HG02610 (cell line): Measurements from ENCODE around the gene WDR88.
"Not testable (repeated sequence)": the region's sequence is repeated elsewhere in the genome, so short reads cannot be mapped to it uniquely, and the experiment has no call there.

Source experiments
- ATAC-seq: cut with Tn5 transposase; IDR thresholded peaks from one replicate; pipeline ENCODE4 v1.9.1; 2021; ENCODE audit warnings: mild to moderate bottlenecking, moderate library complexity; ENCODE audit not compliant: unreplicated experiment

Gene WDR88

DNA sequence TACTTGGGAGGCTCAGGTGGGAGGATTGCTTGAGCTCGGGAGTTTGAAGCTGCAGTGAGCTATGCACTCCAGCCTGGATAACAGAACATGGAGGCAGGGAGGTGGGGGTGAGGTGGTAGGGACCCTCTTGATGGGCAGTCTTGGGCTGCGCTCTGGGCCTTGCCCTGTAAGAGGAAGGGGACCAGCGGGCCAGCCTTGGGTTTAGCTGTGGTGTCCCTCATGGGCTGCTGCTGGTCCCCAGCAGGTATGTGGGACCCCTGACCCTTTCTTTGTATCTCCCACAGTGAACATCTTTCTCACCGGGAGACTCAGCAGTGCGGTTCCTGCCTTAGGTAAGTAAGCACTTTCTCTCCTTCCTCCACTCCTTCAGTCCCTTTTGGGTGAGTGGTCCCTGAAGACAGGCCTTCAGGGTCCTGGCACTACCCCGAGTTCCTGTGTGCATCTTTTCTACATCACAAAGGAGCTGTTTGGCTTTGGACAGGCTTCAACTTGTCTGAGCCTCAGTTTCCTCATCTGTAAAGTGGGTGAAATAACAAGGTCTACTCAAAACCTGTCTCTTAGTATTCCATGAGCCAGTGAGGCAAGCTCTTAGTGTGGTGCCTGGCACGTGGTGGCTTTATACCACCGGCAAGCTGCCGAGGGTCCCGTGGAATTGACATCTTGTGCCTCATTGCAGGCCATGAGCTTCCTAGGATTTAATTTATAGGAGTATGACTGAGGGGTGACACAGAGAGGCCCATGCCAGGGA is 64.7 kb downstream of the WDR88 start:
- ATAC-seq = no peak

DNA sequence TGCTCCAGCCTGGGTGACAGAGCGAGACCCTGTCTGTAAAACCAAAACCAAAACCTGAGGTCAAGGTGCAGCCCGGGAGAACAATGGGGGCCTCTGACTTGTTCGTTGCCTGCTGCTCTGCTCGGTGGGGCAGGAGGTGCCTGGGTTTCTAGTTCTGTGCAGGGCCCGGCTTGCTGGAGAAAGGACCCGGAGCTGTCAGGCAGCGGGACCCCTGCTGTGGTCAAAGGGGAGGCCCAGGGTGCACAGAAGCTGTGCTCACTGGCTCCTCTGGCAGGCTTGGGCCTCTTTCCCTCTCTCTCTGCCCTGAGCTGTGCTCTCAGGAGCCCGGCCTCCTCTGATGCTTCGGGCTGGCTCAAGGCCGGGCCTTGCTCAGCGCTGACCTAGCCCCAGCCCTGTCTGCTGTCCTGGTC is 65.7 kb downstream of the WDR88 start:
- ATAC-seq = no peak

DNA sequence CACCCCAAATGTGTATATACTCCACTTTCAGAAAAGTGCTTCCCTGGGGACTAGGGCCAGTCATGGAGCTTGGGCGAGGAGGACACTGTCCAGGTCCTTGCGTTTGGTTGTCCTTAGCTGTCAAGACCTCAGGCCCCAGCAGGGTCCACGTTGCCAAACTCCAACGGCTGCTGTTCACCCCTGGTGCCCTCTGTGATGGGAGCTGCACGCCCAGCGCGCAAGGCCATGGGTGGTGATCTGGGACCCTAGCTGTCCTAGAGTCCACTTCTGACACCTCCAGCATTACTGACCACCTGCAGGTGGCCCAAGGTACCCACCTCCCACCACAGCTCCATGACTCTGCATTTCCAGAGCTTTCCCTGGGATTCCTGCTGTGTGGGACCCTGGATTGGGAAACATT is 66.3 kb downstream of the WDR88 start:
- no peak for ATAC-seq

DNA sequence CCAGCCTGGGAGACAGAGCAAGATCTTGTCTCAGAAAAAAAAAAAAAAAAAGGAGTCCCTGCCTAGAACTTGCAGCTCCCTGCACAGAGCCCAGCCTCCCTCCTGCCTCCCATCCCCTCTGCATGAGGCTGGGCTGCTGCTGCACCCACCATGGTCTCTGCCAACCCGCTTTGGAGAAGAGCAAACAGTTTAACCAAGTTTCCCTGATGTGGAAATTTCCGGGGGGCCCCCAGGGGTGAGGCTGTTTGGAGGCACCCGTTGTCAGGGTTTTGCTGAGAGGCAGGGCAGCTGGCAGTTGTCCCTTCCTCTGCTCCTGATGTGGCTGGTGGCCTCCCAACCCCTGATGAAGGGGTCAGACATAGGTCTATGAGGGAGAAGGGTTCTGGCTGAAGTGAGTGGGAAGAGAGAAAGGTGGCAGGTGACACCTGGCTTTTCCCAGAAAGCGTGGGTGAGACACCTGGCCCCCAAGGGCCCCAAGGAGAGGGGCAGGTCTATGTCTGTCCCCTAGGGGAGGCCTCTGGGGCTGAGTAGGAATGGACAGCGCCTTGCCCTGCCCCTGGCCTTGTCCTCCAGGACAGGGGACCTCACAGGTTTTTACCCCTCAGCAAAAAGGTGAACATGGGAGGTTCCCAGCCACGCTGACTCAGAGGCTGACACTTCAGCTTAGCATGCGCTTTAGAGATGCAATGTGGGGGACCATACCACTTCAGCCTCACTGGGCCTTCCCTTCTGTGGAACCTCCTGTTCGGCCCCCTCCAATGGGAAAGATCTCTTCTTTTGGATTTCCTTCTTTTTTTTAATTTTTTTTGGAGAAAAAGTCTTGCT is 67.7 kb downstream of the WDR88 start:
- no peak for ATAC-seq

DNA sequence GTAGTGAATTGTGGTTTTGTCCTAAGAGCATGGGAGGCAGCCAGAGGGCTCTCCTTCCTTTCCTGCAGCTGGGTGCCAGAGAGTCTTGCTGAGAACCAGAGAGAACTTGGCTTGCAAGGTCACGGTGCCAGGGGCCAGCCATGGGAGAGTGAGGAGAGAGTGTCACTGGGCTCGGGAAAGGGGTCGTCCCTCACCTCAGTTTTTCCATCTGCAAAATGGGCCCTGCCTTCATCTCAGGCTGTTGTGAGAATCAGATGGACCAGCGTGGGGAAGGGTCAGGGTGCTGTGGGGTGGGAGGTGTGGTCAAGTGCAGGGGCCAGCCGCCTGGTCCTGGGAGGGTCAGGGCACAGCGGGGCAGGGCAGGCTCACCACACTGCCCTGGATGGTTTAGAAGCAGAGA is 69.6 kb downstream of the WDR88 start:
- no peak for ATAC-seq

DNA sequence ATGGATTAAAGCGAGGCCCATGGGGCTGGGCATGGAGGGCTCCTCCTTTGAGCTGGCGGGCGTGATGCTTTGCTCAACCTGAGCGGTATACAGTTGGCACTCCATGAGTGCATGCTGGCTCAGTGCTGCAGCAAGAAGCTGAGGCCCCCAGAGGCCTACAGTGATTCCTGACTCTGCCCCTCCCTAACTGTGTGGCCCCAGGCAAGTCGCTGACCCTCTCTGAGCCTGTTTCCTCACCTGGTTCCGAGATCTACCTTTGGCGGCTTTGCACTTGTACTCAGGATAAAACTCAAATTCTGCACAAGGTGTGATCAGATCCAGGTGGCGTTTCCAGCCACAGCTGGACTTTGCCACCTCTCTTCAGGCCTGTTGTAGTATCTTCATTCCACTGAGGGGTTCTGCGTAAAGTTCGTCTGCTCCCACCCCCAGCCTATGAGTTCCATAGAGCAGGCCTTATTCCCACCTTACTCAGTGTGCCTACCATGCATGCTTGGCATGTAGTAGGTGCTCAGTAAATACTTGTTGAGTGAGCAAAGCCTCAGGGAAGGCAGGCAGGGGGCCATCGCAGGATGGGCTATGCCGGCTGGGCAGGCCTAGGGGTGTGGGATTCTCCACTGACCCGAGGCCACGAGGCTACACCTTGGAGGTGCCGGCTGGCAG is 70.1 kb downstream of the WDR88 start:
- ATAC-seq = no peak

DNA sequence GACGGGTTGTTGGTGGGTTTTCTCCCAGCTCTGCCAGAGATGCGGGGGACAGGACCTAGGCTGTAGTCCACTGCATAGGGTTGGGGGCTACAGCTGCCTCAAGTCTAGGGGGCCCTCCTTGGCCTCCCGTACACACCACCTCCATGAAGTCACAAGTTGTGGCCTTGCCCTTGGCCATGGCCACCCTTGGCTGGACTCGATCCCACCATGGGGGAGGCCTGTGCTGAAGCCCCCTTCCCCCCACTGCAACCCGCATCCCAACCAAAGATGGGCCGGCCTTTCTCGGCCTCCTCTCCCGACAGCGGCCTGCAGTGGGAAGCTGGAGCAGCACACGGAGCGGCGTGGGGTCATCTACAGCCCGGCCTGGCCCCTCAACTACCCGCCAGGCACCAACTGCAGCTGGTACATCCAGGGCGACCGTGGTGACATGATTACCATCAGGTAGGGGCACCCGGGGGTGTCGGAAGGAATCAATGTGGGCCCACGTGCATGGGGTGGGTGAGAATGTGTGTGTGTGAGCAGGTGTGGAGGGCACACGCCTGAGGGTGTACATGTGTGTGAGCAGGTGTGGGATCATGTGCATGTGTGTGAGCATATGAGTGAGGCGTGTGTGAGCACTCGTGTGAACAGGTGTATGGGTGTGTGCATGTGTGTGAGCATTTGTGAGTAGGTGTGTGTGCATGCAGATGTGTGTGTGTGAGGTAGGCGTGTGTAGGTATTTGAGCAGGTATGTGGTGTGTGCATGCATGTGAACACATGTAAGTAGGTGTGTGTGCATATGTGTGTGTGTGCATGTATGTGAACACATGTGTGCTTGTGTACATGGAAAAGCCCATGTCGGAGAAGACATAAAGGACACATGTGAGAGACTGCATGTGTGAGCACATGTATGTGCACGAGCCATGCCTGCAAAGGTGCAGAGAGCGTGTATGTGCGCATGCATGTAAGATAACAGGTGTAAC is 70.9 kb downstream of the WDR88 start:
- no peak for ATAC-seq

DNA sequence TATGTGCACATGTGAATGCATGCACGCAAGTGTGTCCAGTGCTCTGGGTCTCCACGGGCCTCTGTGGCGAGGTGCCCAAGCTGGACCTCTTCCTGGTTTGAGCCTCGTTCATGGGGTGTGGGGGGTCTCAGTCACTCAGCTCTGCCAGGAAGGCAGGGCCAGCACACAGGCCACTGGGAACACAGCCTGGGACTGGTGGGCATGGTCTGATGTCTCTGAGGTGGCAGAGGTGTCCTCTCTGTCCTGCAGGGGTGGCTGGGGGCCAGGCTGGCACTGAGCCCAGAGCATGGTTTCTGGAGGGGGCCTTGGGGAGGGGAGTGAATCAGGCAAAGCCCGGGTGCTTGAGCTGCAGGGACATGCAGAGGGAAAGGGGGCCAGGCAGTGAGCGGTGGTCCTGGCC is 71.6 kb downstream of the WDR88 start:
- ATAC-seq = no peak

GRCh38 chr19:33204136-33204973 is 72.4 kb downstream of the WDR88 start:
- no peak for ATAC-seq

DNA sequence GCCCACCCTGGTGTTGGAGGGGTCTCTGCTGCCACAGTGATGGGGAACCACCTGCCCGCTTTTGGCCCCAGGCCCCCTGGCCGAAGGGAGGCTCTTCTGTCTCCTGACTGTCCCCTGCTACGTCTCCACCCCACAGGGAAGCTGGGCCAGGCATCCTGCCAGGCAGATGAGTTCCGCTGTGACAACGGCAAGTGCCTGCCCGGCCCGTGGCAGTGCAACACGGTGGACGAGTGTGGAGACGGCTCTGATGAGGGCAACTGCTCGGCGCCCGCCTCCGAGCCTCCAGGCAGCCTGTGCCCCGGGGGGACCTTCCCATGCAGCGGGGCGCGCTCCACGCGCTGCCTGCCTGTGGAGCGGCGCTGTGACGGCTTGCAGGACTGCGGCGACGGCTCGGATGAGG is 73.2 kb downstream of the WDR88 start:
- ATAC-seq = no peak

DNA sequence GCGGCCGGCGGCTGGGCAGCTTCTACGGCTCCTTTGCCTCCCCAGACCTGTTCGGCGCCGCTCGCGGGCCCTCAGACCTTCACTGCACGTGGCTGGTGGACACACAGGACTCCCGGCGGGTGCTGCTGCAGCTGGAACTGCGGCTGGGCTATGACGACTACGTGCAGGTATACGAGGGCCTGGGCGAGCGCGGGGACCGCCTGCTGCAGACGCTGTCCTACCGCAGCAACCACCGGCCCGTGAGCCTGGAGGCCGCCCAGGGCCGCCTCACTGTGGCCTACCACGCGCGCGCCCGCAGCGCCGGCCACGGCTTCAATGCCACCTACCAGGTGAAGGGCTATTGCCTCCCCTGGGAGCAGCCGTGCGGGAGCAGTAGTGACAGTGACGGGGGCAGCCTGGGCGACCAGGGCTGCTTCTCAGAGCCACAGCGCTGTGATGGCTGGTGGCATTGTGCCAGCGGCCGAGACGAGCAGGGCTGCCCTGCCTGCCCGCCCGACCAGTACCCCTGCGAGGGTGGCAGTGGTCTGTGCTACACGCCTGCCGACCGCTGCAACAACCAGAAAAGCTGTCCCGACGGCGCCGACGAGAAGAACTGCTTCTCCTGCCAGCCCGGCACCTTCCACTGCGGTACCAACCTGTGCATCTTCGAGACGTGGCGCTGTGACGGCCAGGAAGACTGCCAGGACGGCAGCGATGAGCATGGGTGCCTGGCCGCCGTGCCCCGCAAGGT is 73.8 kb downstream of the WDR88 start:
- no peak for ATAC-seq

- ATAC-seq = no peak
Observed at GRCh38 chr19:33206261-33207039, 74.5 kb downstream of the WDR88 start.

DNA sequence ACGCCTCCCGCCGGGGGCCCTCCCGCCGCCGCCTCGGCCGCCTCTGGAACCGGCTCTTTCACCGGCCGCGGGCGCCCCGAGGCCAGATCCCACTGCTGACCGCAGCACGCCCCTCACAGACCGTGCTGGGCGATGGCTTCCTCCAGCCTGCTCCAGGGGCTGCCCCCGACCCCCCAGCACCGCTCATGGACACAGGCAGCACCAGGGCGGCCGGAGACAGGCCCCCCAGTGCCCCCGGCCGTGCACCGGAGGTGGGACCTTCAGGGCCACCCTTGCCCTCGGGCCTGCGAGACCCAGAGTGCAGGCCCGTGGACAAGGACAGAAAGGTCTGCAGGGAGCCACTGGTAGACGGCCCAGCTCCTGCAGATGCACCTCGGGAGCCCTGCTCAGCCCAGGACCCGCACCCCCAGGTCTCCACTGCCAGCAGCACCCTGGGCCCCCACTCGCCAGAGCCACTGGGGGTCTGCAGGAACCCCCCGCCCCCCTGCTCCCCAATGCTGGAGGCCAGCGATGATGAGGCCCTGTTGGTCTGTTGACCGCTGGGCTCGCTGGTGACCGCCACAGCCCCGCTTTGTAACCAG is 75.2 kb downstream of the WDR88 start:
- ATAC-seq = no peak

GRCh38 chr19:33207903-33208302 is 76.0 kb downstream of the WDR88 start:
- no peak for ATAC-seq

DNA sequence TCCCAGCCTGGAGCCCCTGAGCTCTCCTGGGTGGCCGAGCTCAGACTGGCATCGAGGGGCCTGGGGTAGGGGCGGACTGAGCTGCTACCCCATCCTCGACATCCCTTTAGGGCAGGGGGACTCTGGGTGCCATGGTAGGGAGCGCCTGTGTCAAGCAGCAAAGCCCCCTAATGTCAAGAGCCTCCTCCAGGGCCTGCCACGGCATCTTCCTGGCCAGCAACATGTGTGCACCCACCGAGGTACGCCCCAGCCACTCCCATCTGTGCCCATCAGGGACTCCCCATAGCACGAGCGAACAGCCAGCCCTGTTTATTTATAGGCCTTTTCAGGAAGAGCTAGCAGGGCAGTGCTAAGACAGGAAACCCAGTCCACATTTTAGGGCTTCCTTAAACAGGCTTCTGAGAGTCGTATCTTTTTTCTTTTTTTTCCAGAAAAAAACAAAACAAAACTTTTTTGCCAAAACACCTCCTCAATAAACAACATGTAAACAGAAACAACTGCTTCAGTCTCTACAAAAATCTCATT is 76.5 kb downstream of the WDR88 start:
- no peak for ATAC-seq

GRCh38 chr19:33208904-33209849 is 77.3 kb downstream of the WDR88 start:
- ATAC-seq = no peak

GRCh38 chr19:33209850-33210230 is 77.9 kb downstream of the WDR88 start:
- ATAC-seq = not testable (repeated sequence)
